Esophagus squamous epithelium (tissue), 5 donors: Measurements from ENCODE around the gene KRT76. TPM values are rescaled to one million over a fixed set of nuclear protein-coding genes. Genes with fewer than 3 reads are reported as not detected.

Experiments
- DNase-seq: peaks from one replicate; lab custom pipeline; 2025; lab: John Stamatoyannopoulos, UW
- H3K27ac ChIP-seq, 4 donors: fragments of 200-600 bp; sonication (generic); one replicate each; pipeline ENCODE4 v1.5.1; 2016 to 2019; ENCODE audit warnings: mild to moderate bottlenecking in 1 of 4
- H3K27me3 ChIP-seq, 4 donors: fragments of 200-600 bp; sonication (generic); 1 replicate in 3 of 4; 2 replicates in 1 of 4; pipeline versions ENCODE4 v1.5.1 to v1.6.0; 2017 to 2021; ENCODE audit warnings: antibody characterized with exemption in 1 of 4
- H3K36me3 ChIP-seq, 3 donors: fragments of 200-600 bp; sonication (generic); one replicate each; pipeline ENCODE4 v1.5.1; 2016 to 2019
- H3K4me1 ChIP-seq, 3 donors: fragments of 200-600 bp; sonication (generic); one replicate each; pipeline ENCODE4 v1.5.1; 2017 to 2019
- H3K4me3 ChIP-seq, 4 donors: fragments of 200-600 bp; sonication (generic); 1 replicate in 3 of 4; 2 replicates in 1 of 4; pipeline ENCODE4 v1.5.1; 2016 to 2019; ENCODE audit warnings: mild to moderate bottlenecking in 2 of 4, moderate library complexity in 1 of 4
- H3K9me3 ChIP-seq, 3 donors: fragments of 200-600 bp; sonication (generic); one replicate each; pipeline ENCODE4 v1.5.1; 2016 to 2019
- CTCF ChIP-seq, 6 experiments: fragments of 450-650 bp in 4 of 6; fragments of 200-600 bp in 2 of 6; sonication (generic) in 2 of 6; IDR thresholded peaks; one replicate each; pipeline ENCODE4 v1.5.1; 2016 to 2019; ENCODE audit warnings: antibody characterized with exemption in 6 of 6, mild to moderate bottlenecking in 4 of 6, moderate library complexity in 4 of 6
- POLR2A ChIP-seq, 4 donors: fragments of 450-650 bp; IDR thresholded peaks; one replicate each; pipeline ENCODE4 v1.6.1; 2017; ENCODE audit warnings: antibody characterized with exemption in 4 of 4, mild to moderate bottlenecking in 4 of 4, moderate library complexity in 3 of 4
- WGBS, 2 donors: methylation state at CpG; one replicate each; pipeline ENCODE4 v1.1.5; 2018; 5-methylcytosine and 5-hydroxymethylcytosine counted together
- intact Hi-C: fragments of 100-400 bp; cut with DNase I; formaldehyde crosslinking; loops from one replicate; pipeline ENCODE4 v1.15.0; 2022
- total RNA-seq, 4 donors: library from RNA; depleted of rRNA; stranded (reverse); fragments of >200 nt; gene quantifications; one replicate each; pipeline ENCODE4 v1.1.0, GENCODE V29; 2016
- donor health status: DM: yes; HTN: yes; CAD: no.

KRT76 gene
- total RNA-seq, 4 donors from 2014 or later, result not detected

GRCh38 chr12:52815161-52815560 is 38.0 kb upstream of the KRT76 start:
- Histone ChIP-seq H3K4me1 (peaks cover 0 to 56% (median 4%) of the 10 kb centered on the region in 3 donors), H3K36me3 (peaks cover 0 to 12% (median 0%) of the 10 kb centered on the region in 3 donors), H3K27ac (peak overlapping the region in 2 of 4 donors; percentile 75 to 84), H3K27me3 (peaks cover 0 to 13% (median 0%) of the 10 kb centered on the region in 4 donors), H3K4me3 (no peak overlapping the region), H3K9me3 (no peaks in the 10 kb centered on the region)
- WGBS, 2 donors, result 93 to 95% methylated on average over 4 of the region's 4 CpGs
- intact Hi-C loops, result no loop called here
- no peak for TF ChIP-seq CTCF (IDR thresholded peaks at IDR 0.05)
- TF ChIP-seq POLR2A (IDR thresholded peaks at IDR 0.05), result no peak
- DNase-seq, result no peak

DNA sequence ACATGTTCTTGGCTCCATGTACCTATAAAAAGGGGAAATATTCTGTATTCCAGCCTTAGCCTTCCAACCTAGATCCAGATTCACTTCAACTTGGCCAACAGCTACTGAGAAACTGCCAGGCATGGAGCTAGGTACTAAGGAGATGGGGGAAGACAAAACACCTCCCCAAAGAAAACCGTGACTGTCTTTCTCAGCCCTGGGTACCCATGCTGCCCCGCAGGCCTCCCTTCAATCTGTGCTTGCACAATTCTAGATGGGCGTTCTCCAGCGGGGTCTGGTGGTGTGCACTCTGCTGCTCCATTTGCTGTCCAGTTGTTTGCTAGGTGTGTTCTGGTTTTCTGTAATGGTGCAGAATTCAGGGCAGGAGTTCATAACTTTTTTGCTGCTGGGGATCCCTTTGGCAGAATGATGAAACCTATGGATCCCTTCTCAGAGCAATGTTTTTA is 37.6 kb upstream of the KRT76 start:
- 77 to 89% methylated on average over 2 to 3 of the region's 4 CpGs for WGBS, 2 donors

DNA sequence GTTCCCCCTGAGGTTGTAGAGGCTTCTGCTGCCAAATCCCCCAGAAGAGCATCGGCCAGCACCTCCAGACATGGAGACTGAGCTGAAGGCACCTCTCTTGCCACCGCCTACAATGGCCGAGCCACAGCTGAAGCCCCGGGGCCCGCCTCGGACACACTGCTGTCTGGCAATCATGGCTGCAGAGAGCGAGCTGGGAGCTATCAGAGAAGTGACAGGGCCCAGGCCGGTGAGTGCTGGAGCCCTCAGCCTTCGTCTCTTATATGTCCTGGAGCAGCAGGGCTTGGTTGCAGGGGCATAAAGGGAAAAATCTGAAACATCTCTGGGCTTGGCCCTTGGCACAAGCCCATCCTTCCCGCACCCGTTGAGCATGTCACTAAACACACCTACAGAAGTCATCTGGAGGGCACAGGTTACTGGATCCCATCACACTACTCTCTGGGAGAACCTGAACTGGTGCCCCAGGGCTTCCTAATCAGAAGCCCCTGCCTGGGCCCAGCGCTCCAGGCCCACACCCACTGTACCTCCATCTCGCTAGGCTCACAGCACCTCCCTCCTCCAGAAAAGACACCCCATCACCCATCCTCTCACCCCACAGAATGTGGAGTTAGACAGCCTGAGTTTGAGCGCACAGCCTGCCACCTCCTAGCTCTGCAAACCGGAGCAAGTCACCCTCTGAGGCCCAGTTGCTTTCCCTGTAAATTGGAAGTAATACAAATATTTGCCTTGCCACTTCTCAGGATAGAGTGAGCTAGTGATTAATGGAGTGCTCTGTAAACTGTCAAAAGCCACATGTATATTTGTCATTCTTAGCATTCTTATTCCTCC is 37.0 kb upstream of the KRT76 start, which contains the start of gene KRT4:
KRT4 (minus strand) TSS at position 232 of the 825 bp plus-strand sequence; CDS start at position 174, 58 bp downstream.
- Histone ChIP-seq H3K27me3 (peaks cover 0 to 9% (median 0%) of the 10 kb centered on the region in 4 donors), H3K27ac (peak within 1 kb of the TSS in 3 of 4 donors; percentile 75 to 84 (median 75)), H3K4me1 (peaks cover 0 to 45% (median 4%) of the 10 kb centered on the region in 3 donors), H3K36me3 (peaks cover 0 to 22% (median 0%) of the 10 kb centered on the region in 3 donors), H3K9me3 (no peaks in the 10 kb centered on the region), H3K4me3 (peak within 1 kb of the TSS; percentile 30 to 46 (median 37))
- no peak for DNase-seq
- intact Hi-C loops, result no loop called here
- TF ChIP-seq POLR2A (IDR thresholded peaks at IDR 0.05) (peak in 1 of 4 donors; percentile 64), CTCF (IDR thresholded peaks at IDR 0.05) (no peak)
- WGBS, 2 donors, result 66 to 76% methylated on average over 6 to 10 of the region's 15 CpGs

More for the DNA sequence above, 37.6 kb upstream of the KRT76 start:
- Histone ChIP-seq H3K4me1 (peaks cover 0 to 51% (median 4%) of the 10 kb centered on the region in 3 donors), H3K36me3 (peaks cover 0 to 16% (median 0%) of the 10 kb centered on the region in 3 donors), H3K27me3 (peaks cover 0 to 13% (median 0%) of the 10 kb centered on the region in 4 donors), H3K27ac (peak overlapping the region in 3 of 4 donors; percentile 75 to 84 (median 75)), H3K9me3 (no peaks in the 10 kb centered on the region), H3K4me3 (no peak overlapping the region)
- TF ChIP-seq POLR2A (IDR thresholded peaks at IDR 0.05) (no peak), CTCF (IDR thresholded peaks at IDR 0.05) (no peak)
- intact Hi-C loops, result no loop called here
- no peak for DNase-seq

- DNase-seq, result no peak
- Histone ChIP-seq H3K4me3 (peak overlapping the region; percentile 30 to 46 (median 37)), H3K36me3 (peaks cover 0 to 30% (median 0%) of the 10 kb centered on the region in 3 donors), H3K9me3 (no peaks in the 10 kb centered on the region), H3K27me3 (peaks cover 0 to 6% (median 0%) of the 10 kb centered on the region in 4 donors), H3K4me1 (peaks cover 0 to 37% (median 0%) of the 10 kb centered on the region in 3 donors), H3K27ac (peak overlapping the region in 3 of 4 donors; percentile 75 to 84 (median 75))
- intact Hi-C loops, result no loop called here
- TF ChIP-seq CTCF (IDR thresholded peaks at IDR 0.05), result no peak
- TF ChIP-seq POLR2A (IDR thresholded peaks at IDR 0.05), result peak in 1 of 4 donors; percentile 19
- 93% methylated on average over 8 of the region's 10 CpGs; no CpG with 5 or more reads in 1 of the 2 donors for WGBS, 2 donors
These were observed 36.2 kb upstream of the KRT76 start for GRCh38 chr12:52813203-52813819.
